ENCODE results near the gene MORF4L1.
"Not testable (repeated sequence)": the region's sequence is repeated elsewhere in the genome, so short reads cannot be mapped to it uniquely, and the experiment has no call there.

The MORF4L1 gene

DNA sequence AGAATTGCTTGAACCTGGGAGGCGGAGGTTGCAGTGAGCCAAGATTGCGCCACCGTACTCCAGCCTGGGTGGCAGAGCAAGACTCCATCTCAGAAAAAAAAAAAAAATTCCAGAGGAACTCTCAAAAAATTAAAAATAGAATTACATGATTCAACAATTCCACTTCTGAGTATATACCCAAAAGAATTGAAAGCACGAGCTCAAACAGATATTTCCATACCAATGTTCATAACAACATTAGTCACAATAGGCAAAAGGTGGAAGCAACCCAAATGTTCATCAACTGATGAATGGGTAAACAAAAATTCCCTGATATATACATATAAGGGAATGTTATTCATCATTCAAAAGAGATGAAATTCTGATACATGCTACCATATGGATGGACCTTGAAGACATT, 16.9 kb upstream of the MORF4L1 start:
- no peak for DNase-seq (ENCODE audit: low read depth in 1 of 2, low spot score in 1 of 2)

DNA sequence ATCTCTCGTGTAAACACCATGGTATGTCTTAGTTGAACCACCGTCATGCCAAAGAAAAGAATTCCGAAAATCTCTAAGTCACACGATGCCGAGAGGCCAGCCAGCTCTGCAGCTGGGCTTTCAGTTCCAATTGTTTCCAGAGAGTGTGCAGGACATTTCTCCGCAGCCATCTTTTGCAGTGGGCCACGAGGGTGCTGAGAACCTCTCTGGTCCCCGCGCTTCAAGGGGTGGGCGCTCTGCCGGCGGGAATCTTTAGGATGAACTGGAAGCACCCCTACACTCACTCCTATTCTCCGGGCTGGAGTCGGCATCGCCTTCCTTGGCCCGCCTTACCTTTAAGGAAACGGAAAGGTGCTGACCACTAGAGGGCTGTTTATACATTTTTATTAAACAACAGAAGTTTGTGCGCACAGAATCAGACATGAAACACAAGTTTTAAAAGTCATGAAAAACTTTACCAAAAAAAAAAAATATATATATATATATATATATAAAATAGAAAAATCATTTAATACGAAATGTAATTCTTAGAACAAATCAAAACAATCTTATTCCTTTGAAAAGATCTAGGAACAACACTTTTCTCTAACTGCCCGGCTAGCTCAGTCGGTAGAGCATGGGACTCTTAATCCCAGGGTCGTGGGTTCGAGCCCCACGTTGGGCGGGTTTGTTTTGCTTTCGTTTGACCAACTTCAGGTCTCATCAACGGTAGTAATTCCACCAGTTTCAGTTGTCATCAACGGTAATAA, 12.5 kb upstream of the MORF4L1 start:
- peak; percentile 34 to 65 for DNase-seq (ENCODE audit: low read depth in 1 of 2, low spot score in 1 of 2)

DNA sequence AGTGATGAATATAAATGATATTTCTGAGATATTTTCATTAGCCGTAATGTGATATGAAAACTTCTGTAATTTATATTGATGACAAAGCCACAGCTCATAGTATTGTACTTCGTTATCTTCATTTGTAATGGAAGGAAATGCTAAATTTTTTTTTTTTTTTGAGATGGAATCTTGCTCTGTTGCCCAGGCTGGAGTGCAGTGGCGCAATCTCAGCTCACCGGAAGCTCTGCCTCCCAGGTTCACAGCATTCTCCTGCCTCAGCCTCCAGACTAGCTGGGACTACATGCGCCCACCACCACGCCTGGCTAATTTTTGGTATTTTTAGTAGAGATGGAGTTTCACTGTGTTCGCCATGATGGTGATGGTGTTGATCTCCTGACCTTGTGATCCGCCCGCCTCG, 7.1 kb upstream of the MORF4L1 start:
- DNase-seq (ENCODE audit: low read depth in 1 of 2, low spot score in 1 of 2), result not testable (repeated sequence)

DNA sequence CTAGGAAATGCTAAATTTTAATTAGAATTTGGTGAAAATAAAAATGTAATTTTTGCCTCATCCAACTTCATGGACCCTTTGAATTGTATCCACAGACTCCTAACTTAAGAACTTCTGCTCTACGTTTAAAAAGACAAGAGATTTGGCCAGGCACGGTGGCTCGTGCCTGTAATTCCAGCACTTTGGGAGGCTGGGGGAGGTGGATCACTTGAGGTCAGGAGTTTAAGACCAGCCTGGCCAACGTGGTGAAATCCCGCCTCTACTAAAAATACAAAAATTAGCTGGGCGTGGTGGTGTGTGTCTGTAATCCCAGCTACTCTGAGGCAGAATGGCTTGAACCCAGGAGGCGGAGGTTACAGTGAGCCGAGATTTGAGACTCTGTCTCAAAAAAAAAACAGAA, 6.7 kb upstream of the MORF4L1 start:
- not testable (repeated sequence) for DNase-seq (ENCODE audit: low read depth in 1 of 2, low spot score in 1 of 2)

DNA sequence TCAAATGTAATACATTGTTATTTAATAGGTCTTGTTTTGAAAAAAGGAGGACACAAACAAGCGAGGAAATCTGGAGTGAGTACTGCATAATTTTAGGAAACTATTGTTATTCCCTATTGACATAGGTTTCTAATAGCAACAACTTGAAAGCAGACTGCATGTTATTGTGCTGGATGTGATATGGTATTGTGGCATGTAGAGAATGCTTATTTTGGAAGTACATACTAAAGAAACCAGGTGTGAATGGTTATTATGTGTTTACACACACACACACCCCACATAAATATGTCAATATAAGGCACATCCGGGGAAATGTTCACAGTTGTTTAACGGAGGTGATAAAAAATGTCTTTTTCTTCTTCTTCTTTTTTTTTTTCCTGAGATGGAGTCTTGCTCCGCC, 5.9 kb upstream of the MORF4L1 start:
- no peak for DNase-seq (ENCODE audit: low read depth in 1 of 2, low spot score in 1 of 2)

DNA sequence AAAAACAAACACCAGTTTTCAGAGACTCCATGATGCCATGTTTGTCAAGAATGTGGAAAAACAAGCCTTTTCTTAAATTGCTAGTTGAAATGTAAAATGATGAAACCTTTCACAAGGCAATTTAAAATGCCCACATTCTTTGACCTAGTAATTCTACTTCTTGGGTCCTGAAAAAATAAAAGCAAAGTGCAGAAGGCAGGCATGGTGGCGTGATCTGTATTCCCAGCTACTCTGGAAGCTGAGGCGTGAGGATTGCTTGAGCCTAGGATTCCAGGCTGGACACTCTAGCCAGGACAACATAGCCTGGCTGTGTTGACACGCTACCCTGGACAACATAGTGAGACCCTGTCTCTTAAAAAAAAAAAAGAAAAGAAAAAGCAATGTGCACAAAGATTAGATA, 4.3 kb upstream of the MORF4L1 start:
- DNase-seq (ENCODE audit: low read depth in 1 of 2, low spot score in 1 of 2), result no peak

DNA sequence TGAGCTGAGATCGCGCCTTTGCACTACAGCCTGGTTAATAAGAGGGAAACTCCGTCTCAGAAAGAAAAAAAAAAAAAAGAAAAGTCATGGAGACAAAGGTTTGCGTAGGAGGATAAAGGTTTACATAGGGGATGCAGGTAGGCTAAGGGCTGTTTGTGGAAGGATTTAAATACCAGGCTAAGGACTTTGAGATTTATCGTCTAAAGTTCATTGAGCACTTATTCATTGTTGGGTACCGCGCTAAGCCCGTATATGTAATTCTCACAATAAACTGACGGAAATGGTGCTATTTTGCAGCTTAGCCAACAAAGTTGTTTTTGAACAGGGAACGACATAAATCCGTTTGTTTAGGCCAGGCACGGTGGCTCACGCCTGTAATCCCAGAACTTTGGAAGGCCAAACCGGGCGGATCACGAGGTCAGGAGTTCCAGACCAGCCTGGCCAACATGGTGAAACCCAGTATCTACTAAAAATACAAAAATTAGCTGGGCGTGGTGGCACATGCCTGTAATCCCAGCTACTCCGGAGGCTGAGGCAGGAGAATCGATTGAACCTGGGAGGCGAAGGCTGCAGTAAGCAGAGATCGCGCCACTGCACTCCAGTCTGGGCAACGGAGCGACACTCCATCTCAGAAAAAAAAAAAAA, 1.1 kb upstream of the MORF4L1 start:
- DNase-seq (ENCODE audit: low read depth in 1 of 2, low spot score in 1 of 2), result not testable (repeated sequence)

DNA sequence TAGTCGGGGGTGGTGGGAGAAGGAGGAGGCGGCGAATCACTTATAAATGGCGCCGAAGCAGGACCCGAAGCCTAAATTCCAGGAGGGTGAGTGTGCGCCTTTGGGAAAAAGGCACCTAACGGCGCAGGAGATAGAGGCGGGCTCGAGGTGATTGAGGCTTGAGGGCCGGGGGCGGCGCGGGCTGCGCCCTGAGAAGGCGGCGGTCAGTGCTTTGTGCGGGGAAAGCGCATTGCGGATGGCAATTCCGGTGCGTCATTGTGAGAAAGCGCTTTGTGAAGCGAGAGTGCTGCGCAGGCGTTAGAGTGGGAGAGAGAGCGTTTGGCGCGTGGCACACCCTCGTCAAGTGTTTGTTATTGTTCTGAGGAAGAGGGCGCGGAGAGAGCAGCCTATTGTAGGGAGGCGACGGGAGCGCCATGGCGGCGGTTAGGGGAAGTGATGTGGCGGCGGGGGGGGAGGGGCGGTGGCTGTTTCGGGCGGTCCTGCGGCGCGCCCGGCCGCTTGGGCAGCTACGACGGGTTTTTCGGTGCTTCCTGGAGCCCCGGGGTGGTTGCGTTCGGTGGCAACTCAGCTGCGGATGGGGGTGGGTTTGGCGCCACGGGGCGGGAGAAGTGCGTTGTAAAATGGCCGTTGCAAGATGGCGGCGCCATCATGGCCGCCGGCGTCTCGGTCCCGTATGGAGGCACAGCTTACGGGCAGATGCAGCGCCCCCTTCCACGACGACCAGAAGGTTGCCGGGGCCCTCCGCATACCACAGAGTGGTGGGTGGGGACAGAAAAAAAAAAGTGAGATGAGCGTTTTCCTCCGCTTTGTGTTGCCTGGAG, 492 bp downstream of the MORF4L1 start:
- DNase-seq (ENCODE audit: low read depth in 1 of 2, low spot score in 1 of 2), result peak; percentile 78 to 83

DNA sequence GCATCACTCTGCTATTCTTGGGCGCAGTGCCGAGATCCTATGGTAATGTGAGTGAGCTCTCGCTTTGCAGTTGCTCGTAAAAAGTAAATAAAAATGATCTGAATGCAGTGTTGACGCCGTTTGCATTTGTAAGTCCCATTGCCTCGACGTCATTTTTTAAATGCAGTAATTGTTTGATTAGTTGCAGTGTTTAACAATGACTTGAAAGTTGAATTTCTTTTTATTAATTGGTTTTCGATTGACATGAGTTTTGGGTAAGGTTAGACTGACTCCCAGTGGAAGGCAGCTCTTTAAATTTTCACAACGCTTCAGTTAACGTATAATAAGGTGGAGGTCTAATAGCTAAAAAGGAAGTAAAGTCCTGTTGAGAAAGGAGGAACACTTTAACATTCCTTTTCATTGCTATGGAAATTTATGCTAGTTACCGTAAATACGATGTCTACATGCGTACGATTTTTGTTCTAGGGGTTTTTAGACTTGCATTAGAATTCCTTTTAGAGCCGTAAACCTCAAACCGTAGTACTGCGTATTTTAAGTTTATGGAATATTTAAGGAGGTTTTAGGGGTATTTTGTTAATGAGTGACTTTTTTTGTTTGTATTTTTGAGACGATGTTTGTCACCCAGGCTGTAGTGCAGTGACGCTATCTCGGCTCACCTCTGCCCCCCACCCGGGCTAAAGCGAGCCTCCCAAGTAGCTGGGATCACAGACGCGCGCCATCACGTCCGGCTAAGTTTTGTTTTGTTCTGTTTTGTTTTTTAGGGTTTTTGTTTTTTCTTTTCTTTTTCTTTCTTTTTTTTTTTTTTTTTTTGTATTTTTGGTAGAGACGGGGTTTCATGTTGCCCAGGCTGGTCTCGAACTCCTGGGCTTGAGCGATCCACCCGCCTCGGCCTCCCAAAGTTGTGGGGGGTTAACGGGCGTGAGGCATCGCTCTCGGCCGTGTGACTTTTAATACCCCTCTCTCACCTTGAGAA, 1.4 kb downstream of the MORF4L1 start:
- no peak for DNase-seq (ENCODE audit: low read depth in 1 of 2, low spot score in 1 of 2)

DNA sequence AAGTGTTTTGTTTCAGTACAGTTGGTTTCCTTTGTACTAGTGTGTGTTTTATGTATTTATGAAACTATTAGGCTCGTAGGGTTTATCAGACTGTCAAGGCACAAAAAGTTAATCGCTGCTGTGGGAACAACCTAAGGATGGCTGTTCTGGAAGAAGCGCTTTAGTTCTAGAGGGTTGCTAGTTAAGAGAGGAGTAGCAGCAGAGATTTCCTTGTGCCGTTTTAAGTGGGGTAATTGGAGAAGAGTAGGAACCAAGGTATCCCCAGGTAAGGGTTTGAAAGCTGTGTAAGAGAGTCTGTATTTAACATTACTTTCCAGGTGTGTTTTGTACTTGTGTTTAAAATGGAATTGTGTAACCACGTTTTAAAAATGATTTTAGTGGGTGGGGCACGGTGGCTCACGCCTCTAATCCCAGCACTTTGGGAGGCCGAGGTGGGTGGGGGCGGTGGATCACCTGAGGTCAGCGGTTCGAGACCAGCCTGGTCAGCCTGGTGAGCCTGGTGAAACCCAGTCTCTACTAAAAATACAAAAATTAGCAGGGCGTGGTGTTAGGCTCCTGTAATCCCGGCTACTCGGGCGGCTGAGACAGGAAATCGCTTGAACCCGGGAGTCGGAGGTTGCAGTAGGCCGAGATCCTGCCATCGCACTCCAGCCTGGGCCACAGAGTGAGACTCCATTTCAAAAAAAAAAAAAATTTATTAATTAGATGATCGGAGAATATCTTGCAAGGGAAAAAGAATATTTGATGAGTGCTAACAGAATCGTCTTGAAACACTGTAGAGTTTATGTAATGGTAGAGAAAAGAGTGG, 2.6 kb downstream of the MORF4L1 start:
- DNase-seq (ENCODE audit: low read depth in 1 of 2, low spot score in 1 of 2), result no peak

DNA sequence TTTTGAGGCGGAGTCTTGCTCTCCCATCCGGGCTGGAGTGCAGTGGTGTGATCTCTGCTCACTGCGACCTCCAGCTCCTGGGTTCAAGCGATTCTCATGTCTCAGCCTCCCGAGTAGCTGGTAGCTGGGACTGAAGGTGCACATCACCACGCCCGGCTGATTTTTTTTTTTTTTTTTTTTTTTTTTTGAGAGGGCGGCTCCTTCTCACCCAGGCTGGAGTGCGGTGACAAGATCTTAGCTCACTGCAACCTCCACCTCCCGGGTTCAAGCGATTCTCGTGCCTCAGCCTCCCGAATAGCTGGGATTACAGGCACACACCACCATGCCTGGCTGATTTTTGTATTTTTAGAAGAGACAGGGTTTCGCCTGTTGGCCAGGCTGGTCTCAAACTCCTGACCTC, 4.3 kb downstream of the MORF4L1 start:
- DNase-seq (ENCODE audit: low read depth in 1 of 2, low spot score in 1 of 2), result not testable (repeated sequence)

DNA sequence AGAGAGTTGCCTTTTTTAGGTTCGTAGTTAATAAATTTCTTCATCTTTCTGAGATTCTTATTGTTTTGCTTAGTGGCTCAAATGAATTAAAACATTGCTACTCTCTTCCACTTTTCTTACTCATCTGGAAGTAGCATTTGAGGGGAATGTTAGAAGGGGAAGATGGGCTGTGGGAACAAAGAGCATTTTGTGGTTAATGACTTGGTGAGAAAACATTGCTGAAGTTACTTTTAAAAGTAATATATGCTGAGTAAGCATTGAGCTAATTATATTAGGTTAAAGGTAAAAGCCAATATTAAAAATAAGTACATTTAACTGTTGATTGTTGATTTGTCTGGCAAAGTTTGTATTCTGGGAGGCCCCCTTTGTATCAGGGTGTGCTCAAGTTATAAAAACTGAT, 5.7 kb downstream of the MORF4L1 start:
- DNase-seq (ENCODE audit: low read depth in 1 of 2, low spot score in 1 of 2), result no peak

DNA sequence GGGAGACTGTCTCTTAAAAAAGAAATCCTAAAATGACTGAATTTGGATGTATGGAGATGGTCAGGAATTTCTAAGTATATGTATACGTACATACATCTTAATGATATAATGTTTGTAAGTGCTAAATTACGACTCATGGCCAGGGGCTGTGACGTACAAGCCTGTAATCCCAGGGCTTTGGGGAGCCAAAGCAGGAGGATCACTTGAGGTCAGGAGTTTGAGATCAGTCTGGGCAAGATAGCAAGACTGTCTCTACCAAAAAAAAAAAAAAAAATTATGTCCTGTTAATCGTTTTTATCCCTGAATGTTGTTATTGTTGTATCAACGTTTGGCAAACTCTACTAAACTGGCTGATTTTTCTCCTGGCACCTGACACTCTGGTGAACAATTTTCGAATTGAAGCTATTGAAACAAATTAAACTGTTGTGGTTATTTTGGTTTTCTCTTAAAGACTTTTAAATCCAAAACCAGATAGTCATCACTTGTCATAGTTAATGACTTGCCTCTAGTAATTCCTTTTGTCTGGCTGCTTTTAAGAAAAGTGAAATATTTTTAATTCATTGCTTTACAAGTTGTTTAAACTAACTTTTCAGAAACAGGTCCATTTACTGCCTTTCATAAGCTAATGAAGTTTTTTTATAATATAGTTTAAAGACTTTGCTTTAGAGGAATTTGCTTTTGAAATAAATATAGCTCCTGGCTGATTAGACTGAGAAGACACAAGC, 7.0 kb downstream of the MORF4L1 start:
- no peak for DNase-seq (ENCODE audit: low read depth in 1 of 2, low spot score in 1 of 2)

DNA sequence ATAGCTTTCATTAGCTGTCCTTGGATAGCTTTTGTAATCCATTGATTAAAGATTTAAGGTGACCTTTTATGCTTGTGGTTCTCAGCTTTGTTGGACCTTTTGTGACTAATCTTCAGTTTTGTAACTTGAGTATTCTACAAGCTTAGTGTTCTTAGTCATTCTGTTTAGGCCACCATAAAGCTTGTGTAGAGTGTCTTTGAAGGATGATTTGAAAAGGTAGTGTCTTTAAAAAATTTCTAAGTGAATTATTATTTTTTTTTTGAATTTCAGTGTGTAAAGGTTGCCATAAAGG, 7.5 kb downstream of the MORF4L1 start:
- DNase-seq (ENCODE audit: low read depth in 1 of 2, low spot score in 1 of 2), result no peak

DNA sequence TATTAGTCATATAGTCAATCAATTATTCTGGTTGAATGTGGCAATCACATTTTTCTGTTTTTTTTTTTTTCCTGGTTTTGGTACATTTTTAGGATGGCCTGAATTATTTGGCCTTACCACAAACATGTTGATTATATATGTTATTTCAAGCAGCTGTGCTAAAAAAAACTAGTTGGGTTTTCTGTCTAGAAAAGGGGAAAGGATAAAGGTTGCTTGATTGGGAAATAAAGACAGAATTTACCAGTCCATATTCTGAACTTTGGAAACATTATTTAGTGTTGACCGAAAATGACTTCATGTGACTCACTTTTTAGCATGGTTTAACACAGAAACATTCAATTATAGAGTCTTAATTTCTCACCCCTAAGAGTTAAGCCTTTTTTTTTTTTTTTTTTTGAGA, 8.1 kb downstream of the MORF4L1 start:
- DNase-seq (ENCODE audit: low read depth in 1 of 2, low spot score in 1 of 2), result no peak

DNA sequence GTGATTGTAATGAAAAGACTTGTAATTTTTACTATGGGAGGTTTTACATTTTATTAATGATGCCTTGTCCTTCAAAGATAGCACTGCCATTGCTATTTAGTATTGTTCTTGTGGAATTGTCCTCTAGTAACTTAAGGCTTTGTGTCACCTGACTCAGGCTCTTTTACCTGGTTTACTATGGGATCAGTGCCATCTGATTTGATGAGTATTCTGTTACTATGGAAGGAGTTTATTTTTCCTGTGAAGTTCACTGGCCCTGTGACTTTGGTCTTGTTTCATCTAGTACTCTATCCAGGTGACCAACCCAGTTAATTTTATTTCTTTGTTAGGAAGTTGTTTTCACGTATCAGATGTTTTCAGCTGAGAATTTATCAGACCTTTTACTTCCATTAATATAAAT, 9.0 kb downstream of the MORF4L1 start:
- DNase-seq (ENCODE audit: low read depth in 1 of 2, low spot score in 1 of 2), result no peak

DNA sequence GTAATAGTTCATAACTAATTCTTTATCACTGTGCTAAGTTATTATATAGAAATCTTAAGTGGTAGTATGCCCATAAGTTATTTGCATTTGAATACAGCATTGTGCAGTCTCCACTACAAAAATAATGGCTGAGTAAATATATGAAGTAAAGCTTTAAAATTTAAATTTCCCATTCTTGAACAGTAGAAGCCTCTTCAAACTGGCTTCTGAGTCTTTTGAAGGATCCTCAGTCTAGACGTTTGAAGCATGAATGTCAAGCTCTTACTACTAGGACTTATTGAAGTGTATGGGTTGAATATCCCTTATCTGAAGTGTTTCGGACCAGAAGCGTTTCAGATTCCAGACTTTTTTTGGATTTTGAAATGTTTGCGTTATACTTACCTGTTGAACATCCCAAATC, 16.3 kb downstream of the MORF4L1 start:
- DNase-seq (ENCODE audit: low read depth in 1 of 2, low spot score in 1 of 2), result no peak

DNA sequence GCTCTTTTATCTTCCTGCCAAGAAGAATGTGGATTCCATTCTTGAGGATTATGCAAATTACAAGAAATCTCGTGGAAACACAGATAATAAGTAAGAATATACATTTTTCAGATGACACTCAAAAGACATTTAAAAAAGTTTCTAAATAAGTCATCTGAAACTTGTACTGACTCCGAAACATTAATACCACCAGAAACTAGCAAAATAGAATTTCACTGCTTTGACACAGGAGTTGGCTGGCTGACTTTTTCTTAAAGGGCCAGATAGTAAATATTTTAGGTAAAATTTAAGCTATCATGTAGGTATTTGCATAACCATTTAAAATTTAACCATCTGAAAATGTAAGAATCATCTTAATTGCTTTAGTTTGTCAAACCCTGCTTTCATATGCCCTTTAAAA, 20.8 kb downstream of the MORF4L1 start:
- no peak for DNase-seq (ENCODE audit: low read depth in 1 of 2, low spot score in 1 of 2)

DNA sequence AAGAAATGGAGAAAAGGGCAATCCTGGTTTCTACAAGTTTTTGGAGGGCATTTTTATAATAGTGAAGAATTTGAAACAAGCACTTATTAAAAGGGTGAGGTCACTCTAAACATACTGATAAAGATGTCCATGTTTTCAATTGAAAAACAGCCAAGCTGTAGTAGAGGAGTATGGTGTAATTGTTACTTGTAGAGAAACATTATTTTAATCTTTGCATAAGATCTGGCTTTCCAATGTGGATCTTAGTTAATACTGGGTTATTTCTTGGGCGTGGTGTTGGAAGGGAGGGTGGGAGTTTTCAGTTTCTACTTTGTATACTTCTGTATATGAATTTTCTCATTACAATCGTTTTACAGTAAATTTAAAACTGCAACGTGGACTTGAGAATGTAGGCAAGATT, 22.8 kb downstream of the MORF4L1 start:
- DNase-seq (ENCODE audit: low read depth in 1 of 2, low spot score in 1 of 2), result no peak

DNA sequence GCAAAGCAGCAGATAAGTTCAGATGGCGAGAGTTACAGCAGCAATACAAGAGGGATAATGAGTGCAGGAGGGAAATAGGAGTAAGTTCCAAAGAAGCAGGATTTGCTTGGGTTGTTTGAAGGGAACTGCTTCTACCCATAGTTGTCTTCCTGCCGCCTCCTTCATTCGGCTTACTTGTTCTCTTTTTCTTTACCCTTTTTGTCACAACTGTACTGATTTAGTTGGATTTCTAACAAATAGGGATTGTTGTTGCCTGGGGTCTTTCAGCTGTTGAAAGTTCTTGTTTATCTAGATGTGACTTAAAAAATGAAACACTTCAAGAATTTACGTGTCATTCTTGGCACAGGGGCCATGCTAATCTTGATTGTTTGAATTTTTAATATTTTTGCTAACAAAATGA, 25.9 kb downstream of the MORF4L1 start:
- no peak for DNase-seq (ENCODE audit: low read depth in 1 of 2, low spot score in 1 of 2)

Data from stimulated activated CD4-positive, alpha-beta T cell treated with anti-CD3 and anti-CD28 coated beads, Interleukin-15, amount 100 ng/mL, for 1 hour (primary cell).